Ovary (tissue), 9 donors: ENCODE data around the gene THSD7A. TPM values are rescaled to one million over a fixed set of nuclear protein-coding genes. Genes with fewer than 3 reads are reported as not detected.

Experiments used
- DNase-seq, 5 donors: peaks; one replicate each; pipeline ENCODE4 v3.0.0-alpha.2; 2019 to 2020
- H3K27ac ChIP-seq, 2 donors: fragments of 200-600 bp; one replicate each; pipeline versions ENCODE4 v1.5.1 to v1.8.0; 2019 to 2022
- H3K27me3 ChIP-seq: fragments of 200-600 bp; one replicate; pipeline ENCODE4 v1.8.0; 2022
- H3K36me3 ChIP-seq: fragments of 200-600 bp; sonication (generic); one replicate; pipeline ENCODE4 v1.5.1; 2019
- H3K4me1 ChIP-seq: one replicate; pipeline ENCODE4 v1.8.1; 2013; ENCODE audit warnings: mild to moderate bottlenecking, moderate library complexity; ENCODE audit not compliant: insufficient read depth
- H3K4me3 ChIP-seq: fragments of 200-600 bp; sonication (generic); one replicate; pipeline ENCODE4 v1.5.1; 2017
- H3K9me3 ChIP-seq, 2 donors: fragments of 200-600 bp in 1 of 2; sonication (generic) in 1 of 2; one replicate each; pipeline versions ENCODE4 v1.5.1 to v1.8.1; 2013 to 2019; ENCODE audit warnings: mild to moderate bottlenecking in 1 of 2, moderate library complexity in 1 of 2
- EP300 ChIP-seq: sonication (generic); formaldehyde crosslinking; IDR thresholded peaks from one replicate; pipeline ENCODE4 v1.6.1; 2017; ENCODE audit warnings: antibody characterized with exemption
- POLR2A ChIP-seq: fragments of 450-650 bp; IDR thresholded peaks from one replicate; pipeline ENCODE4 v1.6.1; 2017; ENCODE audit warnings: antibody characterized with exemption, mild to moderate bottlenecking, moderate library complexity
- WGBS, 3 donors: extraction: QIAGEN DNeasy Blood & Tissue Kit in 1 of 3; methylation state at CpG; one replicate each; pipeline versions ENCODE4 v1.1.5 to v1.1.7; 2013 to 2017; 5-methylcytosine and 5-hydroxymethylcytosine counted together
- intact Hi-C, 4 donors: fragments of 100-400 bp; cut with DNase I; formaldehyde crosslinking; loops; one replicate each; pipeline versions ENCODE4 v1.11.0 to v1.15.1; 2022 to 2023
- polyA plus RNA-seq, 2 donors: library from polyadenylated mRNA; stranded (reverse); fragments of 200-250 nt in 1 of 2; fragments of 350-450 nt in 1 of 2; fragmentation: Illumina TruSeq in 1 of 2; extraction: RNeasy Lipid Tissue Mini Kit (QIAGEN cat#74804) in 1 of 2; gene quantifications; one replicate each; pipeline ENCODE4 v1.2.3, GENCODE V29; 2013 to 2014
- total RNA-seq, 7 donors: library from RNA; depleted of rRNA in 2 of 7; stranded (reverse); fragments of >200 nt in 2 of 7; fragmentation: NEBNext Ultra II Directional in 3 of 7; extraction: Animal tissue kit (Norgen Biotek cat#: 25700) in 3 of 7; gene quantifications; one replicate each; pipeline versions ENCODE4 v1.1.0 to v1.2.4, GENCODE V29; 2016 to 2023
- TF ChIP-seq, protein P1 (sequence below), 3 donors: fragments of 450-650 bp in 2 of 3; fragments of 200-600 bp in 1 of 3; IDR thresholded peaks; one replicate each; pipeline versions ENCODE4 v1.5.1 to v1.8.0; 2016 to 2022; ENCODE audit warnings: antibody characterized with exemption in 3 of 3, mild to moderate bottlenecking in 1 of 3
- donor health status: DM: no; HTN: no; CAD: no; lungs with moderate emphysema.
- donor health status: DM: no; HTN: no; CAD: no.
- donor health status: Bipolar disorder and iron deficiency.
- donor health status: DM: yes; HTN: yes; CAD: no.
- donor health status: DM: no; HTN: no; CAD: no.
- donor health status: DM: yes; HTN: yes; CAD: no.

The THSD7A gene
- total and polyA plus RNA-seq, 9 donors = 1.8 to 12.1 (median 3.6) TPM

DNA sequence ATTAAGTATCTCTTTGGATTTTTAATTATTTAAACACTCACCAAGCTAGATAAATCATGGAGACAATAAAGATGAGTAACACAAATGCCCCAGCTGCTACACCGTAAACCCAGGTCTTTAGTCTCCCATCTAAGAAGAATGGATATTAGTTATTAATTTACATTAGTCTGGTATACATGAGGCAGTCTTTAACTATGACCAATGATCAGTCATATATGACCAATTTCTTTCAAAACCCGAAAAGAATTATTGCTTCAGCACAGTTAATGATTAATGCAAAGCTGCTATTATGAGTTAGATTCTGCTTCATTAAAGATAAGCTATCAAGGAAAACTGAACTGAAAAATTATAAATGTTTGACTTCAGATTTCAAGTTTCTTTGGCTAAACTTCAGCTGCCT is 455.5 kb downstream of the THSD7A start:
- WGBS, 3 donors = 89 to 93% (median 93%) methylated on average over 2 of the region's 2 CpGs
- intact Hi-C loops = no loop called here
- TF ChIP-seq POLR2A = no peak
- TF ChIP-seq EP300 = no peak
- TF ChIP-seq, protein P1, sequence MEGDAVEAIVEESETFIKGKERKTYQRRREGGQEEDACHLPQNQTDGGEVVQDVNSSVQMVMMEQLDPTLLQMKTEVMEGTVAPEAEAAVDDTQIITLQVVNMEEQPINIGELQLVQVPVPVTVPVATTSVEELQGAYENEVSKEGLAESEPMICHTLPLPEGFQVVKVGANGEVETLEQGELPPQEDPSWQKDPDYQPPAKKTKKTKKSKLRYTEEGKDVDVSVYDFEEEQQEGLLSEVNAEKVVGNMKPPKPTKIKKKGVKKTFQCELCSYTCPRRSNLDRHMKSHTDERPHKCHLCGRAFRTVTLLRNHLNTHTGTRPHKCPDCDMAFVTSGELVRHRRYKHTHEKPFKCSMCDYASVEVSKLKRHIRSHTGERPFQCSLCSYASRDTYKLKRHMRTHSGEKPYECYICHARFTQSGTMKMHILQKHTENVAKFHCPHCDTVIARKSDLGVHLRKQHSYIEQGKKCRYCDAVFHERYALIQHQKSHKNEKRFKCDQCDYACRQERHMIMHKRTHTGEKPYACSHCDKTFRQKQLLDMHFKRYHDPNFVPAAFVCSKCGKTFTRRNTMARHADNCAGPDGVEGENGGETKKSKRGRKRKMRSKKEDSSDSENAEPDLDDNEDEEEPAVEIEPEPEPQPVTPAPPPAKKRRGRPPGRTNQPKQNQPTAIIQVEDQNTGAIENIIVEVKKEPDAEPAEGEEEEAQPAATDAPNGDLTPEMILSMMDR (IDR thresholded peaks at IDR 0.05) = no peak

DNA sequence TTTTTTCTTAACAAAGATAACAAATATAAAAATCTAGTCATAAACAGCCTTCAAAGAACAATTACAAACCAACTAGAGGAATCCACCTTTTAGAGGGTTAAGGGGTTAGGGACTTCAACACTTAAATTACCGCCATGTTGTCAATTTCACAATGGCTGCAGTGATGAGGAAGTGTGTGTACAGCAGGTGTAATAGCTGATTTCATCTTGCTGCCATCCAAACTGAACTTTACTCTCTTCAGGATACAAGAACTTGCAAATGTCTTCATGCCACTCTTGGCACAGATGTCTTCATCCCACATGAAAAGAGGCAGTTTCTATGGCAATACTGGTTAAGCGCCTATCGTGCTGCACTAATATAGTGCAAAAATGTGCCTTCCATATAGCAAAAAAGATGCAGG is 457.4 kb downstream of the THSD7A start:
- Histone ChIP-seq H3K4me1 (no peaks in the 10 kb centered on the region), H3K4me3 (no peak overlapping the region), H3K27ac (no peak overlapping the region), H3K9me3 (no peaks in the 10 kb centered on the region), H3K27me3 (no peaks in the 10 kb centered on the region), H3K36me3 (no peaks in the 10 kb centered on the region)
- TF ChIP-seq, protein P1 (IDR thresholded peaks at IDR 0.05) = no peak
- no peak for TF ChIP-seq POLR2A
- no peak for TF ChIP-seq EP300
- DNase-seq = no peak
- intact Hi-C loops = no loop called here
- WGBS, 3 donors = 95 to 98% (median 97%) methylated on average over 3 of the region's 3 CpGs

More for the DNA sequence above, 455.5 kb downstream of the THSD7A start:
- no peaks in the 10 kb centered on the region for H3K36me3 ChIP-seq
- no peaks in the 10 kb centered on the region for H3K27me3 ChIP-seq
- no peak overlapping the region for H3K4me3 ChIP-seq
- H3K9me3 ChIP-seq = no peaks in the 10 kb centered on the region
- no peak for DNase-seq
- no peak overlapping the region for H3K27ac ChIP-seq
- H3K4me1 ChIP-seq = no peaks in the 10 kb centered on the region

DNA sequence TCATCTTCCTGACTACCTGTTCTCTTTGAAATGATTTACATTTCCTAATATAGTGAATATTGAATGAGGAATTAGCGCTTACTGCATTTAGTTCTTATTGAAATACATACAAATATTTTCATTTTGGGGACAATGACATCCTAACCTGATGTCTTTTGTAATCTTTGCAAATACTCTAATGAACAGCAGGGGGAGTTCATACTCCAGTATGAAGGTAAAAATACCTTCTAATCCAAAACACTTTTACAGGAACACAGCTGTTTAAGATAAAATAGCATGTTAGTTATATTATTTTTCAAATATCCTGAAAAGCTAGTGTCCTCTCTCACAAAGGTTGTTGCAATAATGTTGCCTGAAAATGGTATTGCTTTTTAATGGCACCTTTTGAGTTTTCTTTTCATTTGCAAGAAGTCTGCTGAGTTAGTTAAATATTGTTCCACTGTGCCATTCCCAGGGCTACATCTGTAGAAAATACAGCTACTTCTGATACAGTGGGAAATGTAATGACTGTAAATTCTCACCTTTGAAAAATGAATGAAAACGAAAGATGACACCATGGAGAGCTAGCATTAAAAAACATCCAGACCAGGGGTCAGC is 458.4 kb downstream of the THSD7A start:
- Histone ChIP-seq H3K9me3 (no peaks in the 10 kb centered on the region), H3K4me3 (no peak overlapping the region), H3K27ac (no peak overlapping the region), H3K27me3 (no peaks in the 10 kb centered on the region), H3K4me1 (no peaks in the 10 kb centered on the region), H3K36me3 (no peaks in the 10 kb centered on the region)
- no peak for DNase-seq
- WGBS, 3 donors = 58 to 67% (median 66%) methylated on average over 2 of the region's 2 CpGs
- intact Hi-C loops = no loop called here
- TF ChIP-seq POLR2A (no peak), EP300 (no peak)
- TF ChIP-seq, protein P1 (IDR thresholded peaks at IDR 0.05) = no peak

- WGBS, 3 donors = 94 to 100% (median 94%) methylated on average over 1 of the region's 1 CpG
- no peaks in the 10 kb centered on the region for H3K27me3 ChIP-seq
These were observed 462.3 kb downstream of the THSD7A start for GRCh38 chr7:11369696-11370095.

More at GRCh38 chr7:11369696-11370095, 462.3 kb downstream of the THSD7A start:
- H3K4me1 ChIP-seq = no peaks in the 10 kb centered on the region
- no peak for DNase-seq
- intact Hi-C loops = no loop called here
- no peaks in the 10 kb centered on the region for H3K36me3 ChIP-seq
- TF ChIP-seq EP300 (no peak), POLR2A (no peak)
- TF ChIP-seq, protein P1 (IDR thresholded peaks at IDR 0.05) = no peak
- H3K9me3 ChIP-seq = no peaks in the 10 kb centered on the region
- no peak overlapping the region for H3K4me3 ChIP-seq
- H3K27ac ChIP-seq = no peak overlapping the region
